HG02571 (cell line): ENCODE measurements around the gene HIP1R.
"Not testable (repeated sequence)": the region's sequence is repeated elsewhere in the genome, so short reads cannot be mapped to it uniquely, and the experiment has no call there.

Experiments used
- ATAC-seq: cut with Tn5 transposase; IDR thresholded peaks from one replicate; pipeline ENCODE4 v1.9.1; 2021; ENCODE audit warnings: mild to moderate bottlenecking, moderate library complexity; ENCODE audit not compliant: unreplicated experiment

Gene HIP1R

DNA sequence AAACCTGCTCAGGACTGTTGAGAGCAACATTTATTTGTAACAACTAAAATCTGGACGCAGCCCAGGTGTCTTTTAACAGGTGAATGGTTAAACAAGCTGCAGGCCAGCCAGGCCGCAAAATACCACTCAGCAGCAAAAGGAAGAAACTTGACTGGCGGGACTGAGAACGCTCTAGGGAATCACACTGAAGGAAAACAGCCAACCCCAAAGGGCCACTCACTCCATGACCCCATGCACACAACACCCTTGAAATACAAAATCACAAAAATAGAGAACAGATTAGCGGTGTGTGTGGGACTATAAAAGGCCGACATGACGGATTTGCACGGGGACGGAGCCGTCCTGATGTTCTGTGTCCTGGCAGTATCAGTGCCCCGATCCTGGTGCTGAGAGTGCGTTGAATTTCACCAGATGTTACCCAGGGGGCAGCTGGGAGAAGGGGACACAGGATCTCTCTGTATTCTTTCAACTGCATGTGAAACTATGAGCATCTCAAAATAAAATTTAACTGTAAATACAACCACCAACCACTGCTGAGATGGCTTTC, 37.6 kb downstream of the HIP1R start:
- no peak for ATAC-seq

DNA sequence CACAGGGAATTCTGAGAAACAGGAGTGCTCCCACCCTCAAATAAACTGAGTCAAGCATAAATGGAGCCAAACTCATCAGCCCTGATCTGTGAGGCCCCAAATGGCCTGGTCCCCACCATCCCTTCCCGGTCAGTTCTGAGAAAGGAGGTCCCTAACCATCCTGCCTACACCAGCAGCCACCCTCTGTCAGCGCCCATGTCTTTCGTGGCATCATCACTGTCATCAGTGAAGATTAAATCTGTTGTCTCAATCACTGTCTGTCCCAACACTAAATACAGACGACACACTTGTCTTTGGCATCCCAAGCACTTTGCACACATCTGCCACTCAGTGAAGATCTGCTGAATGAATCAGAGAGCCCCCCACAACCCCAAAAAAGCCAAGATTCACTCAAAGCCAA, 38.3 kb downstream of the HIP1R start:
- ATAC-seq: no peak

DNA sequence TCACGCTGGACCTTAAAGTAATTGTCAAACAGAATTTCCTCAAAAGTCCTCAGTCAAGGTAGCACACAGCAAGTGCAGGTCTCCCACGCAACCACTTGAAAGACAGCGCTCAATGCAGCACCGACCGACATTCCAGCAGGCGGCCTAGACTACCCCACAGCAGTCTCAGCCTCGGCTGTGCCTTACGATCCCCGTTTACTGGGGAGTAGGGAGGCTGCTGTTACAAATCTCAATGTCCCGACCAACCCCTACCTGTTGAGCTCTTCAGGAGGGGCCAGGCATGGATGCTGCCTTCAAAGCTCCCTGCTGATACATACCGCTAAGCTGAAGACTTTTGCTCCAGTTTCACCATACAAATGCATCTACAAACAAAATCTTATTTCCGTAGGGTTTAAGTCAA, 38.8 kb downstream of the HIP1R start:
- ATAC-seq: no peak

DNA sequence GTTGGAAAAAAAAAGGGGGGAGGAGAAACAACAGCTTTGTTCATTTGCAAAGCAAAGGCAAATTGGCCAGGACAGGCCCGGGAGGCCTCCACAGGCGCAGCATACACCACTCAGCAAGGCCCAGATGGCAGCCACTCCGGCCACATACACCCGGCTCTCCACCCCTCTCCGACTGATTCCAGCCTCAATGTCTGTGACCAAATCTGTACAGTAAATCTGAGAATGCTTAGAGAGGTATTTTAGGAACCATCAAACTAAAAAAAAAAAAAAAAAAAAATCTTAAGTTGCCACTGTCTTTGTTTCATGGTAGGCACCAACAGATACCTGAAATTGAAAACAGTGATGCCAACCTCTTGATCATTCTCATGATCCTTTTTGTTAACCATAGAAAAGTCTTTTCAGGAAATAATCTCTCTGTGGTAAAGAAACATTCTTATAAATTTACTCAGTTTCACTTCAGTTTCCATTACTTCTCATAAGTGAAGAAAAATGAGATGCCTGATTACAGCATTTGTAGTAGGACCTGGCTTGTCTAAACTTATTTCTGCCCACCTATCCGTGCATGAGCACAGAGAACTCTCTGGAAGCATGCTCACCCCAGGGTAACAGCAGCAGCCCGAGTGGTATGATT, 40.4 kb downstream of the HIP1R start:
- ATAC-seq: peak; percentile 69

DNA sequence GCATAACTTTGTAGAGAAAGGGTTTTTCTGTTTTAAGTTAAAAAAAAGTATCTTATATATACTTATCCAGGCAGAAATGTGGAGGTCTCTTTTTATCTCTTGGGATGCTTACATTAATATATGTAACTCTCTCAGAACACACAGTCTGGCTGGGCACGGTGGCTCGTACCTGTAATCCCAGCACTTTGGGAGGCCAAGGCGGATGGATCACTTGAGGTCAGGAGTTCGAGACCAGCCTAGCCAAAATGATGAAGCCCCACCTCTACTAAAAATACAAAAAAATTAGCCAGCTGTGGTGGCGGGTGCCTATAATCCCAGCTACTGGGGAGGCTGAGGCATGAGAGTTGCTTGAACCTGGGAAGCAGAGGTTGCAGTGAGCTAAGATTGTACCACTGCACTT, 41.0 kb downstream of the HIP1R start:
- ATAC-seq: not testable (repeated sequence)

DNA sequence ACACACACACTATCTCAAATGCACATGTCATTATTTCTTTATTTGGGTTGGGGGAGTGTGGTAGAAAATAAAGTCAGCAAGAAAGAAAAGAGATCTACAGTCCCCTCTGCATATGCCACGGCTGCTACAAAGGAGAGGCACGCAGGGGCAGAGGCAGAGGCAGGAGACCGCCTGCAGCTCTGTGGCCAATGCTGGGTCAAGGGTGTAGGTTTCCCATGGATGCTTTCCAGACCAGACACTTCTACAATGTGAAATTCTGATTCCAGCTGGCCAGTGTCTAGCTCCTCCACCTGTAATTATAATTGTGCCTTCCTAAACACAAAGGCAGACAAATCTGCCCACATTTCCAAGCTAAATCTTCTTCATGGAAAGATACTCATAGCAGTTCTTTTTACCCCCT, 41.5 kb downstream of the HIP1R start:
- no peak for ATAC-seq

DNA sequence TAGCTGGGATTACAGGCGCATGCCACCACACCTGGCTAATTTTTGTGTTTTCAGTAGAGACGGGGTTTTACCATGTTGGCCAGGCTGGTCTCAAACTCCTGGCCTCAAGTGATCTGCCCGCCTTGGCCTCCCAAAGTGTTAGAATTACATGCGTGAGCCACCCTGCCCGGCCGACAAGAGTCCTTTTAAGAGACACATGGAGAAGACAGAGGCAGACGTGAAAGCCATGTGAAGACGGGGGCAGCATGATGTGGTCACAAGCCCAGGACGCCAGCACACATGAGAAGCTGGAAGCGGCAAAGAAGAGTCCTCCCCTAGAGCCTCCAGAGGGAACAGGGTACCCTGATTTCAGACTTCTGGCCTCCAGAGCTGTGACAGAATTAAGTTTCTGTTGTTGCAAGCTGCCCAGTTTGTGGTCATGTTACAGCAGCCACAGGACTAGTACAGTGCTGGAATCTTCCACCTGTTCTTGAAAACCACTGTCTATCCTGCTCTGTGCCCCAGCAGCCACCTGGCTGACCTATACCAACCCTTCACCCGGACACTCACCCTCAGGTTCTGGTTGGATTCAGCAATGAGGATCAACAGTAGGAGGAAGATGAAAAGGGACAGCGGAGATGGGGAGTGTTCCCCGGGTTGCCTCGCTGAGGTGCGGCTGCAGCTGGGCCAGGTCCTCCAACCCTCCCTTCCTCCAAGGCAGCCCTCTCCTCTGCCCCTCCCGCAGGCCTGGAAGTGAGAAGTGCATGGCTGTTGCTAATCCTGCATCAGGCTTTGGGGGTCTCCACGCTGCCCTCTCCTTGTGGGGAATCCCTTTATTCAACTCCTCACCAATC, 43.7 kb downstream of the HIP1R start:
- ATAC-seq: no peak

DNA sequence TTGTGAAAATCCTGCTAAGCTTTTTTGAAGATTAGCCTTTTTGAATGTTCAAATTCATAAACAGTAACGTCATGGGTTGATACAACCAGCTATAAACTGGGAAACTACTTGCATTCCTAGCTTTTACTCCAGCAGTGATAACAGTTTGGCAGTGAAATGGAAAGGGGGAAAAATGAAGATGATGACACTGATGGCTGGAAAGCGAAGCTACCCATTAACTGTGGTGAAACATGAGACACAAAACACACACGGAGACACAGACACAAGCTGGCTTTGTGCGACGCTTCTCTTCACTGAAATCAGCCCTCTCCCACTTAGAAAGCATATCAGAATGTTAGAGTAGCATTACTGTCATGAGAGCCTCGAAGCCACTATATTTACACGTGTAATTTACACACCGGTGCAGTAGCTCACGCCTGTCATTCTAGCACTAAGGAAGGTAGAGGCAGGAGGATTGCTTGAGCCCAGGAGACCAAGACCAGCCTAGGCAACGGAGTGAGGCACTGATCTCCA, 45.0 kb downstream of the HIP1R start:
- ATAC-seq: no peak

DNA sequence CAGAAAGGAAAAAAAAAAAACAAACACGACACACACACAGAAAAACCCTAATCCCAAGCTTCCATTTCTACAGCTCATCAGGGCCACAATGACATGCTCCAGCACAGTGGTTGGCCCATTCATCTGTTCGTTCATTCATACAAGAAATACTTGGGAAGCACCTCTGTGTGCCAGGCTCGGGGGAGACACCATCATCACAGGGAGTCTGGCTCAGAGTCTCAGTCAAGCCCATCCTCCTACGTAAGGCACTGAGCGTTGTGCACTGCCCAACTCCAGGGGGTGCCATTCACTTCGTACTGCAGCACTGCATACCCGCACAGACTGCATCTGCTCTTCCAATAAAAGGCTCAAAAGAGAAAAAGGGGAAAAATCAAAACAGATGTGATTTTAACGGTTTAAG, 45.4 kb downstream of the HIP1R start:
- ATAC-seq: no peak

DNA sequence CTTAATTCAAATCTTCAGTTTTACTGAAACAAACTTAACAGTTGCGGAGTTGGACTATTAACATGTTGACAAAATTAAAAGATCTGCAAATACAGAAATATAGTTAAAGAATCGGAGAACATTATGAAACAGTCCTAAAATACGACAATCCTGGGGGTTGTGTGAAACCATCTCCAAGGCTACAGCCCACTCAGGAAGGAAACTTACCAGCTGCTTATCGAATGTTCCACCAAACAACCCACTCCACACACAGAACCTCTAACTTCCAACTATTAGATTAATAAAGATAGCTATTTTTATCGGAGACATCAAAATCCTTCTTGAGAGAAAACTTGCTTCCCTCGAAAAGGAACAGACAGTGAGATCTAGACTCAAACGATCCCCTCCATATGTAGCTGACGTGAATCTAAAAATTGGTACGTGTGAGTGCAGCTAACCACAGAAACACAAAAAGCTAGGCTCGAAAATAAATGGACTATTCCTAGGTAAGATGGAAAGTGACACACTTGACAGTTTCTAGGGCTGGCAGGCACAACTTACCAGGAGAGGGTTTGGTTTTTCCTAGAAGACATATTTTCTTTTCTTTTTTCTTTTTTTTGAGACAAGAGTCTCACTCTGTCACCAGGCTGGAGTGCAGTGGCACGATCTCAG, 47.8 kb downstream of the HIP1R start:
- ATAC-seq: no peak

DNA sequence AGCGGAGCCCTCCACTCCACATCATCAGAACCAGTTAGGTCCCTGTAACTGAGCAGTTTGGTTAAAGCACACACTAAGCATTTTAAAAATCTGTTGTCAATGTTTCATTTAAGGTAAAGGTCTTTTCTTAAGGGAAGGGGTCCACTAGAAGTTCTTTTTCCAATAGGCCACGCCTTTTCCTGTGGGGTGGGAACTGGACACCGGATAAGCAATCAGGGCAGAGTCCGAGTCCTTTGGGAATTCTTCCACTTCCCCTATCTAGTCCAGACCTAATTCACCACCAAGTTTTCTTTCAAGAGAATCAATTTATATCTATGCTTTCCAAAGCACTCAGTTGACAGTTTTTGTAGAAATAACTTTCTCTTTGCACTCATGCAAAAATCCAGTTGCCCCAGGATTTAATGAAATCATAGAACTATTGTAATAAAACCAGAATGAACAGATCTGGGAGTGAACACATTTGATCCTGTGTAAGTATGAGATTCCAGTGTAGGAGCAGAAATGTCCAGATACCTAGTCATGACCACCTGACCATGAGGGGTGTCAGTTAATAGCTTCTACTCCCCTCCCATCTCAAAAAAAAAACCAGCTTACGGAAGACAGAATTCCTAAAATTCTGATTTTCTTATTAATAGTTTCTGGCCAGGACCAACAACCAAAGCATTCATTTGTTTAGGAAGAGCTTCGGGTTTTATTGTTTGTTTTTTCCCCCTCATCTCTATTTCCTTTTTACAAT, 49.0 kb downstream of the HIP1R start:
- no peak for ATAC-seq

DNA sequence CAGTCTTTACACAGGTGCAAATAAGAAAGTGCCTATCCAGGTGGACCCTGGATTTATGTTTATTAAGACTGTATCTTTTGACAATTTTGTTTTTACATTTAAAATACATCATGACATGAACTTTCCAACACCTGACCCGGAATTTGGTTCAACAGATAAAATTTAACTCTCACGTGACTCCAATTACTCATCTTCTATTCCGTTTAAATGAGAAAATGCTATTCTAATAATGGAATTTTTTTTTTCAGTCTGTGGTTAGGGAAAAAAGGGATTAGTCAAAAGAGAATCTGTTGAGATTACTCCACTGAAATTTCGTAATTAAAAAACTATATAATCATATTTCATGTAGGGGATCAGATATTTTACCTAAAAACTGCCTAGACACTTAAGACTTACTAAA, 49.6 kb downstream of the HIP1R start:
- ATAC-seq: no peak

DNA sequence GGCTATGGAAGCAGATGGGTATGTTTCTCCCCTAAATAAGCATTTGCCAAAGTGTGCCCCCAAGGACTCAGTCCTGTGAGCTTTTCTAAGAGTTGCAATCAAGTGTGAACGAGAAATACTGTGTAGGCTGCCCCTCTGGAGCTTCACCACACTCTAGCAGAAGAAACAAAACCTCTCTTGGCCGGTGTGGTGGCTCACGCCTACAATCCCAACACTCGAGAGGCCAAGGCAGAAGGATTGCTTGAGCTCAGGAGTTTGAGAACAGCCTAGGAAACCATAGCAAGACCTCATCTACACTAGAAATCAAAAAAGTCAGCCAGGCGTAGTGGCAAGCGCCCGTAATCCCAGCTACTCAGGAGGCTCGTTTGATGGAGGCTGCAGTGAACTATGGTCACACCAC, 50.9 kb downstream of the HIP1R start:
- no peak for ATAC-seq

DNA sequence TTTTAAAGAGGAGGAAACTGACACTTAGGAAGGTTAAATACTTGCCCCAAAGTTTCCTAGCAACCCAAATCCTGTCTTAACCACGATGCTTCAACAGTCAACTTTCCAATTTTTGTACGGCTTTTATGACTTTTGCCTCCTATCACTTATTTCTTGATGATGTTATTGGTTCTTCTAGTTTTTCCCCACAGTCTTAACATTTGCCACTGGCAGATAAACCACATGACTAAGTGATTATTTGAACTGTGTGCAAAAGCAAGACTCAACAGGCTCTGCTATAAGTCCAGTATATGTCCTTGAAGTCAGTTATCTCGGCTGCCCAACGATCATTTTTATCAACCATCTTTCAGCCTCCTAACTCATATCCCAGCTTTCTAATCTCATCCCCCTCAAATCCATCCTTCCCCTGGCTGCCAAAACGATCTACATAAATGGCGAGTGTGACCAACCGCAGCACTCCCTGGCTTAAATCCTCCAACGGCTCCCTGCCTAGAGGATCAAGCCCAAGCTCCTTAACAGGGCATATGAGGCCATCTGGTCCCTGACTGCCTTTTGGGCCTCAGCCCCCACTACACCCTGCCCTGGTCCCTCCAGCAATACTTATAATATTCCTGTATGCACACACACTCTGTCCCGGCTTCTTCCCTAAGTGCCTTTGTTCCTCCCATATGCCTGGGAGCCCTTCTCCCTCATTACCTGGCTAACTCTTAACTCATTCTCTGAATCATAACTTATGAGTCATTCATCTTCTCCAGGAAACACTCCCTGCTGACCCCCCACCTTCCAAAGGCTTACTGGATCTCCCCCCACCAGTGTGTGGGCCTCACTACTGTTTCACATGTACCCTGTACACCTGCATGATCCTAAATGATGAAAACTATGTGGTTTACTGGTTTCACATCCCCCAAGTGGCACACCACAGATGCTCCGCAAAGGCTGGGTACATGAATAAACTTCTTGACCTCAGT, 51.9 kb downstream of the HIP1R start:
- ATAC-seq: peak; percentile 75

DNA sequence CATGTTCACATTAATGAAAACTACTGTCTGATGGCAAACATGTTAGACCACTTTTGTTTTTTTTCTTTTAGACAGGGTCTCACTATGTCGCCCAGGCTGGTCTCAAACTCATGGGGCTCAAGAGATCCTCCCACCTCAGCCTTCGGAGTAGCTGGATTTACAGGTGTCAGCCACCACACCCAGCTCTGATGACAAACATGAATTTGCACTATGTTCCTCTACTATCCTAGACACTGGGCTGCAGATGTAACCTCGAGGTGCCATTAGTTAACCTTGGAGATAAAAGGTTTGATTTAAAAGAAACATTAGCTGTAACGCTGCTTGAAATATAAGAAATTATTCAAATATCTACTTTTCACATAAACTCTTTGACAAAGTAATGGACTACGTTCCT, 52.6 kb downstream of the HIP1R start:
- ATAC-seq: peak; percentile 9

DNA sequence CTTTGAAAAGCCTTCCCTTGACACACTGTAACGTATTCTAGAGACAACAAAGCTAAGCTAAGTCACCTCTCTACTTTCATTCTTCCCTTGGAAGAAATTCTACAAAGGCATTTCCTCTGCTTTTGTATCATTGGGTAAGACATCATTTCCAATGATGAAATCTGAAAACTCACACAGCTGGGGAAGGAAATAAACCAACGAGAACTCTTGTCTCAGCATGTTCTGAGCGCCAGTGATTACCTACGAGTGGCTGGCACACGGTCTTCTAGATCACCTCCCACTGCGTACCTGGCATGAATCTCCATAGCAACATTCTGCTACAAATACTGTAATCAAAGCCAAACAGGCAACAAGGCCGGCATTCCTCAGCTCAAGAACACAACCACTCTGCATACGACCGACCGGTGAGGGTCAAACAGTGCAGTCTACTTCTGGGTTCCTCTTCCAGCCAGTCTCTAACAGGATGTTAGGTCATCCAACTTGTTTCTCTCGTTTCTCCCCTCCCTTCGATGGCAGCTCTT, 53.0 kb downstream of the HIP1R start:
- ATAC-seq: no peak

DNA sequence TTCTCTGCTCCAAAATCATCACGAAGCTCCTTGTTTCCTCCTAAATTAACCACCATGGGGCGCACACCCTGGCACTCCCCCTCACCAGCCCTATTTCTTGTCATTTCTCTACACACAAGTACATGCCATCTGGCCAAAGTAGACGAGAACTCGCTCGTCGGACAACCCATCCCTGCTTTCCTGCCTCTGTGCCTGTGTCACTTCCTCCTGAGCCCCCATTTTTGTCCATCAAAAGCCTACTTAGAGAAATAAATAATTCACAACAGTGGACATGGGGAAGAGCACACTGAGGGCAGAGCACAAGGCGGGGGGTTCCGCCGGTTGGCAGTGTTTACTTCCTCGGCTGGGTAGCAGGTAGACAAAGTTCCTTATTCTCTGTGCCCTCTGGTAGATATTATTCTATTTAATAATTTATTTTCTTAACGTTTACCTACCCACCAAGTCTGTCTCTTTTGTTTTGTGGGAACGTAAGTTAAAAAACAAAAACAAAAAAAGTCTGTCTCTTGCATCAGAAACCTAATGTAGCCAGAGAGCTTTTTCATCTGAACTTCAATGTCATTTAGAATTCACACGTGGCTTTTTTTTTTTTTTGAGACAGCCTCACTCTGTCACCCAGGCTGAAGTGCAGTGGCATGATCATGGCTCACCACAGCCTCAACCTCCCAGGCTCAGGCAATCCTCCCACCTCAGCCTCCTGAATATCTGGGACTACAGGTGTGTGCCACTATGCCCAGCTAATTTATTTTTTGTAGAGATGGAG, 54.7 kb downstream of the HIP1R start:
- ATAC-seq: no peak

DNA sequence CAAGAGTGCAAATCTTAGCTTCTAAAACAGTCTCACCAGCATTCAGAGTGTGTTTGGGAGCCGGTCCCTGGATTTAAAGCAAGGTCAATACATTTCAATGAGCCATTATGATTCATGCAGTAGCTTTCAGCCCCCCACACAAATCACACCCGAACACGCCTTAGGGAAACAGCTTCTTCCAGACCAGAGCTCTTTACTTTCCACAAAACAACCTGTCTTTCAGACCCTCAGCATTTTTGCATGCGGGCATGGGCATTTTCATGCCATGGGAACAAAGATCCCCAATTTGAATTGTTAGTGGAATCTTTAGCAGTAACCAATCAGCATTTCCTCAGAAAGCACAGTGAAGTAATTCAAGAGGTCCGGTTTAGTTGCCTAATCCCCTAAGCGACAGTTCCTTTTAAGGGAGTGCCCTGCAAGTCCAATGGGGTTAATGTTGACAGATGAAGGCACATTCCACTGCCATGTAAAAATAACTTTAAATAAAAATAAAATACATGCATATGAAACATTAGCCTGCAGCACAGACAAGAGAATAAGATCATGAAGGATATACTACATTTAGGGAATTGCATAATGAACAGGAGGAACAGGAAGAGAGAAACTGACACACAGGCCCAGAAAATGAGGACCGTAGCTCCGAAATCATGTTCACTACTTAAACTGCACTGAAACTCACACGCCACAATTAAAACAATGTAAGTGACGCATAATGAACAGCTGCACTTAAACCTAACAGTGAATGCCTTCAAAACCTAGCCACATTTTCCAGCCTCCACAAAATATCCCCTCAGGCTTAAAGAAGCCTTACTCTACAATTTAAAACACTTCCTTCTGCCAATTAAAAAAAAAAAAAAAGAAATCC, 56.6 kb downstream of the HIP1R start:
- no peak for ATAC-seq
